Smooth muscle cell (in vitro differentiated cells): Measurements from ENCODE around the gene PCID2. TPM values are rescaled to one million over a fixed set of nuclear protein-coding genes. Genes with fewer than 3 reads are reported as not detected.

Experiments used
- DNase-seq: peaks from one replicate; lab custom pipeline; 2025; ENCODE audit not compliant: unreplicated experiment; lab: John Stamatoyannopoulos, UW
- H2AFZ ChIP-seq: fragments of 200-600 bp; sonication (generic); 2 replicates; pipeline ENCODE4 v1.6.0; 2016; ENCODE audit warnings: antibody characterized with exemption, low read depth, mild to moderate bottlenecking
- H3F3A ChIP-seq: fragments of 200-600 bp; sonication (generic); 2 replicates; pipeline ENCODE4 v1.6.0; 2017; ENCODE audit warnings: antibody characterized with exemption, low read depth
- H3K27ac ChIP-seq: fragments of 200-600 bp; sonication (generic); 2 replicates; pipeline ENCODE4 v1.5.1; 2016; ENCODE audit warnings: low read depth, mild to moderate bottlenecking
- H3K27me3 ChIP-seq: fragments of 200-600 bp; sonication (generic); 2 replicates; pipeline ENCODE4 v1.6.1; 2016; ENCODE audit warnings: low read depth, mild to moderate bottlenecking
- H3K36me3 ChIP-seq: fragments of 200-600 bp; sonication (generic); 2 replicates; pipeline ENCODE4 v1.5.1; 2016; ENCODE audit warnings: low read depth
- H3K4me1 ChIP-seq: fragments of 200-600 bp; sonication (generic); 2 replicates; pipeline ENCODE4 v1.5.1; 2016; ENCODE audit warnings: low read depth
- H3K4me2 ChIP-seq: fragments of 200-600 bp; sonication (generic); 2 replicates; pipeline ENCODE4 v1.6.0; 2016; ENCODE audit warnings: mild to moderate bottlenecking
- H3K4me3 ChIP-seq: fragments of 200-600 bp; sonication (generic); 2 replicates; pipeline ENCODE4 v1.5.1; 2016; ENCODE audit warnings: mild to moderate bottlenecking
- H3K79me2 ChIP-seq: fragments of 200-600 bp; sonication (generic); 2 replicates; pipeline ENCODE4 v1.6.0; 2016; ENCODE audit warnings: low read depth, mild to moderate bottlenecking
- H3K9ac ChIP-seq: fragments of 200-600 bp; sonication (generic); 2 replicates; pipeline ENCODE4 v1.6.0; 2016; ENCODE audit warnings: low read depth
- H3K9me3 ChIP-seq: fragments of 200-600 bp; sonication (generic); replicated peaks from 2 replicates; pipeline ENCODE4 v1.5.1; 2016; ENCODE audit warnings: low read depth
- H4K20me1 ChIP-seq: fragments of 200-600 bp; sonication (generic); 2 replicates; pipeline ENCODE4 v1.6.0; 2016; ENCODE audit warnings: low read depth
- WGBS: methylation state at CpG from one replicate; pipeline ENCODE4 v1.1.7; 2016; ENCODE audit warnings: low lambda C conversion rate; 5-methylcytosine and 5-hydroxymethylcytosine counted together
- polyA plus RNA-seq: library from polyadenylated mRNA; unstranded; fragments of >200 nt; fragmentation: Nextera tagmentation; extraction: Ambion mirVana; gene quantifications from 2 replicates; pipeline ENCODE4 v1.2.1, GENCODE V29; 2016
- small RNA-seq: library from RNA; depleted of rRNA; stranded (forward); fragments of <200 nt; gene quantifications from one replicate; pipeline ENCODE3, GENCODE V24; 2014
- total RNA-seq: library from RNA; depleted of rRNA; stranded (reverse); fragments of >200 nt; gene quantifications from 2 replicates; pipeline ENCODE4 v1.2.3, GENCODE V29; 2014
- TF ChIP-seq, protein P1 (sequence below): fragments of 200-600 bp; sonication (generic); IDR thresholded peaks from 2 replicates; pipeline ENCODE4 v1.5.1; 2017; ENCODE audit warnings: borderline replicate concordance, mild to moderate bottlenecking, antibody characterized with exemption; ENCODE audit not compliant: insufficient read depth, poor library complexity, severe bottlenecking

The PCID2 gene
- total and polyA plus RNA-seq, 2 experiments from 2014 or later, result 27.1 to 32.5 TPM

DNA sequence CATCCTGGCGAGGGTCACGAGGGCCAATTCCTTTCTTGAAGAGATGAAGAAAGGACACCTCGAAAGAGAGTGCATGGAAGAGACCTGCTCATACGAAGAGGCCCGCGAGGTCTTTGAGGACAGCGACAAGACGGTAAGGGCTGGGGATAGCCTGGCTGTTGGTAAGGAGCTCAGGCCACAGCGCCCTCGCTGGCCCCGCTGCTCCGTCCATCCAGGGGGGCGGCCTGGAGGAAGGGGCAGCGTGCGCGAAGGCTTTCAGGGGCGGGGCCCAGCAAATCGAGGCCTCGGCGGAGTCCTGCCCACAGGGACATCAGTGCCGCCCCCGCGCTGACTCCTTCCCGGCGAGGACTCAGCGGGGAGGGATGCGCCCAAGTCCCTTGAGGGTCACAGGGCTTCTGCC lies 79.0 kb downstream of the PCID2 start:
- Histone ChIP-seq H3F3A (no peaks in the 10 kb centered on the region), H3K36me3 (no peaks in the 10 kb centered on the region), H3K4me2 (no peak overlapping the region), H3K27ac (no peak overlapping the region), H3K9ac (no peak overlapping the region), H3K27me3 (no peaks in the 10 kb centered on the region), H3K4me3 (no peak overlapping the region), H3K4me1 (no peaks in the 10 kb centered on the region), H4K20me1 (no peaks in the 10 kb centered on the region), H3K79me2 (no peaks in the 10 kb centered on the region), H2AFZ (no peak overlapping the region), H3K9me3 (no peaks in the 10 kb centered on the region)
- WGBS, result 83% methylated on average over 27 of the region's 27 CpGs
- TF ChIP-seq, protein P1, sequence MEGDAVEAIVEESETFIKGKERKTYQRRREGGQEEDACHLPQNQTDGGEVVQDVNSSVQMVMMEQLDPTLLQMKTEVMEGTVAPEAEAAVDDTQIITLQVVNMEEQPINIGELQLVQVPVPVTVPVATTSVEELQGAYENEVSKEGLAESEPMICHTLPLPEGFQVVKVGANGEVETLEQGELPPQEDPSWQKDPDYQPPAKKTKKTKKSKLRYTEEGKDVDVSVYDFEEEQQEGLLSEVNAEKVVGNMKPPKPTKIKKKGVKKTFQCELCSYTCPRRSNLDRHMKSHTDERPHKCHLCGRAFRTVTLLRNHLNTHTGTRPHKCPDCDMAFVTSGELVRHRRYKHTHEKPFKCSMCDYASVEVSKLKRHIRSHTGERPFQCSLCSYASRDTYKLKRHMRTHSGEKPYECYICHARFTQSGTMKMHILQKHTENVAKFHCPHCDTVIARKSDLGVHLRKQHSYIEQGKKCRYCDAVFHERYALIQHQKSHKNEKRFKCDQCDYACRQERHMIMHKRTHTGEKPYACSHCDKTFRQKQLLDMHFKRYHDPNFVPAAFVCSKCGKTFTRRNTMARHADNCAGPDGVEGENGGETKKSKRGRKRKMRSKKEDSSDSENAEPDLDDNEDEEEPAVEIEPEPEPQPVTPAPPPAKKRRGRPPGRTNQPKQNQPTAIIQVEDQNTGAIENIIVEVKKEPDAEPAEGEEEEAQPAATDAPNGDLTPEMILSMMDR, result no peak
- no peak for DNase-seq

Small RNA genes within 50 kb of the gene (small RNA-seq; reads per million reads assigned to genes)
- gene AL137002.1, result not detected

Other genes starting within 250 kb of the PCID2 start
- 3.8 and 7.6 TPM in 2 replicates for gene MCF2L, start 239.5 kb downstream of the PCID2 start, total RNA-seq
- gene MCF2L, start 239.5 kb downstream of the PCID2 start, polyA plus RNA-seq, result 0.54 and 5.5 TPM in 2 replicates
- 0.63 and 1.7 TPM in 2 replicates for gene F7, start 102.9 kb downstream of the PCID2 start, total RNA-seq
- gene F7, start 102.9 kb downstream of the PCID2 start, polyA plus RNA-seq, result 1.7 TPM in 2 replicates
- 17.1 and 19.4 TPM in 2 replicates for gene F10, start 85.9 kb downstream of the PCID2 start, total RNA-seq
- gene F10, start 85.9 kb downstream of the PCID2 start, polyA plus RNA-seq, result 28.2 and 43.7 TPM in 2 replicates
- not detected in 2 replicates for gene PROZ, start 50.0 kb downstream of the PCID2 start, total RNA-seq
- gene PROZ, start 50.0 kb downstream of the PCID2 start, polyA plus RNA-seq, result not detected in 2 replicates
- gene CUL4A, start 944 bp upstream of the PCID2 start, total RNA-seq, result 61.5 and 62.7 TPM in 2 replicates
- gene CUL4A, start 944 bp upstream of the PCID2 start, polyA plus RNA-seq, result 40.3 and 42.3 TPM in 2 replicates
- gene LAMP1, start 88.6 kb upstream of the PCID2 start, total RNA-seq, result 111 TPM in 2 replicates
- 146 and 159 TPM in 2 replicates for gene LAMP1, start 88.6 kb upstream of the PCID2 start, polyA plus RNA-seq
- 2.2 and 4.4 TPM in 2 replicates for gene GRTP1, start 155.5 kb upstream of the PCID2 start, total RNA-seq
- 4.4 and 6.5 TPM in 2 replicates for gene GRTP1, start 155.5 kb upstream of the PCID2 start, polyA plus RNA-seq
- gene ADPRHL1, start 244.8 kb upstream of the PCID2 start, total RNA-seq, result 0.18 and 0.99 TPM in 2 replicates
- 1.1 and 1.2 TPM in 2 replicates for gene ADPRHL1, start 244.8 kb upstream of the PCID2 start, polyA plus RNA-seq